Kidney epithelial cell (primary cell): ENCODE data around the gene ANGPTL1. TPM values are rescaled to one million over a fixed set of nuclear protein-coding genes. Genes with fewer than 3 reads are reported as not detected.

Experiments used
- DNase-seq: peaks from one replicate; pipeline ENCODE4 v3.0.0-alpha.2; 2010; ENCODE audit warnings: low read depth
- H3K27me3 ChIP-seq: 2 replicates; pipeline ENCODE4 v1.6.0; 2011; ENCODE audit warnings: low read length; ENCODE audit not compliant: control insufficient read depth, insufficient read depth
- H3K36me3 ChIP-seq: 2 replicates; pipeline ENCODE4 v1.5.1; 2011; ENCODE audit warnings: low read length; ENCODE audit not compliant: control insufficient read depth, insufficient read depth
- H3K4me3 ChIP-seq: 2 replicates; pipeline ENCODE4 v1.5.1; 2011; ENCODE audit warnings: low read depth, mild to moderate bottlenecking, control low read depth, low read length
- CTCF ChIP-seq: IDR thresholded peaks from 2 replicates; pipeline ENCODE4 v1.5.1; 2011; ENCODE audit warnings: mild to moderate bottlenecking, moderate library complexity, low read length, control low read depth, inconsistent platforms; ENCODE audit not compliant: insufficient read depth, poor library complexity, severe bottlenecking
- total RNA-seq: library from RNA; depleted of rRNA; stranded (reverse); fragments of >200 nt; gene quantifications from 2 replicates; pipeline ENCODE4 v1.2.3, GENCODE V29; 2015

The ANGPTL1 gene
- total RNA-seq, 1 donor from 2014 or later, result not detected

- H3K36me3 ChIP-seq, result no peaks in the 10 kb centered on the region
- no peak overlapping the region for H3K4me3 ChIP-seq
- TF ChIP-seq CTCF, result no peak
- no peak for DNase-seq
- no peaks in the 10 kb centered on the region for H3K27me3 ChIP-seq
These were observed 859 bp upstream of the ANGPTL1 start for GRCh38 chr1:178871551-178872320.

- no peak overlapping the region for H3K4me3 ChIP-seq
- H3K27me3 ChIP-seq, result no peaks in the 10 kb centered on the region
- no peaks in the 10 kb centered on the region for H3K36me3 ChIP-seq
- TF ChIP-seq CTCF, result no peak
- no peak for DNase-seq
These were observed 656 bp downstream of the ANGPTL1 start for GRCh38 chr1:178870221-178870620.

DNA sequence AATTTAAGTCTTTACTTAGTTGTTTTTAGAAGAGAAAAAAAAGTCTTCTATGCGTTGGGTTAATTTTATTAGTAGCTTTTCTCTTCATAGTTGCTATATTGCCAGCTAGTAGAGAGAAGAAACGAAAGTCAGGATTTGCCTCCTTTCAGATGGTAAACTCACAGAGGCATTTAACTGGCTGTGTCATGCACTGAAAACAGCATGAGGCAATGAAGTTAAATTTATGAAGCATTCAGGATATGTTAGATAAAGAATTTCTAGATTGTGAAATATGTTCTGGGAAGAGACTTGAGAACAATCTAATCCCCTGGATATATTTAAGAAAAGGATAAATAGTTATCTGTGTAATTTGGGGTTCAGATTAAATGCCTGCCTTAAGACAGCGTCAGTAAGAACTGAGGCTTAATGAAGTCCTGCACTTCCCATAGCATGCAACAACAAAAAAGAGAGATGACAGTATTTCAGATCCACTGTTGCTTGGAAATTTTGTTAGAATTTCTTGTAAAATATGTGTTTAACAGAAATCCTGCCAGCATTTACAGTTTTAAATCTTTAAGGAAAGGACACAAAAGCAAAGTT, 1.7 kb downstream of the ANGPTL1 start:
- H3K4me3 ChIP-seq, result no peak overlapping the region
- H3K27me3 ChIP-seq, result no peaks in the 10 kb centered on the region
- DNase-seq, result no peak
- no peaks in the 10 kb centered on the region for H3K36me3 ChIP-seq
- TF ChIP-seq CTCF, result no peak

DNA sequence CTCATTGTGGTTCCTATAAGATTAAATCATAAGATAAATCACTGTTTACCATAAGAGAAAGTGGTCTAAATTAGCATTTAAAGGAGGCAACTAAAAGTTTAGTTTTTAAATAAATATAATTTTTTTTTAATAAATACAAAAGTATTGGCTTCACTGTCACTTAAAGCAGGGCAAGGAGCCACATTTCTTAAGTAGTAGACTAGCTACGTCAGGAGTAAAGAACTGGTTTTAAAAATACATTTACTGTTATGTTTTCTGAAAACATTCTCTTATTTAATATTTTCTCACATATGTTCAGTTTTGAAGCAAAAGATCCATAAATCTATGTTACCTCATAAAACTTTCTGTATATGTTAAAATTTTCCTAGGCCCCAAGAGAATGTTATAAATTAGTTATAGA, 2.2 kb downstream of the ANGPTL1 start:
- no peak for DNase-seq
- H3K4me3 ChIP-seq, result no peak overlapping the region

GRCh38 chr1:178867670-178868069, 3.2 kb downstream of the ANGPTL1 start:
- no peak for DNase-seq
- H3K36me3 ChIP-seq, result no peaks in the 10 kb centered on the region
- H3K27me3 ChIP-seq, result no peaks in the 10 kb centered on the region
- no peak overlapping the region for H3K4me3 ChIP-seq
- no peak for TF ChIP-seq CTCF

More for the DNA sequence above, 2.2 kb downstream of the ANGPTL1 start:
- Histone ChIP-seq H3K36me3 (no peaks in the 10 kb centered on the region), H3K27me3 (no peaks in the 10 kb centered on the region)
- TF ChIP-seq CTCF, result no peak

DNA sequence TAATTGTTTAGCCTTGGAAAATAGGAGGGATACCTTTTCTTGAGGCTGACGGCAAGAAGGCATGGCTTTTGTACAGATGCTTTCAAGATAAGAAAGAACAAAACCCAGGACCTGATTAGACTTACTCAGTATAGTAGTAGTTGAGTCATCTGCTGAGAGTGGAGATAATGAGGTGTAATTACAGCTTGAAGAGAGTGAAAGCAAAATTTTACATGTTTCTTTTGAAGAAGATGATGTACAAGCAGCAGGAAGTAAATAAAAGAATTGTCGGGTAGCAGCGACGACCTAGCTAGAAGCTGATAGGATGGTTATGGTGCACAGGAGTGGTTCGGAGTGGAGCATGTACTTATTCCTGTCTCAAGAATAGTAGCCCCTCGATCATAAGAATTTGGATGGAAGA, 6.6 kb downstream of the ANGPTL1 start:
- no peak for TF ChIP-seq CTCF
- DNase-seq, result no peak
- no peaks in the 10 kb centered on the region for H3K36me3 ChIP-seq
- H3K4me3 ChIP-seq, result no peak overlapping the region
- H3K27me3 ChIP-seq, result no peaks in the 10 kb centered on the region
